H9 (cell line): ENCODE measurements around the gene BORCS6. TPM values are rescaled to one million over a fixed set of nuclear protein-coding genes. Genes with fewer than 3 reads are reported as not detected.

Experiments
- DNase-seq: peaks from one replicate; pipeline ENCODE4 v3.0.0-alpha.2; 2017
- H2AFZ ChIP-seq: one replicate; pipeline ENCODE4 v1.6.1; 2013; ENCODE audit warnings: mild to moderate bottlenecking, low read length, control low read depth, moderate library complexity
- H2AK5ac ChIP-seq: 2 replicates; pipeline ENCODE4 v1.6.1; 2013; ENCODE audit warnings: low read length, control low read depth, mixed read lengths; ENCODE audit not compliant: insufficient read length
- H2BK120ac ChIP-seq: one replicate; pipeline ENCODE4 v1.6.1; 2013; ENCODE audit warnings: low read depth, mild to moderate bottlenecking, low read length, control low read depth, inconsistent platforms; ENCODE audit not compliant: poor library complexity, severe bottlenecking
- H2BK12ac ChIP-seq: 2 replicates; pipeline ENCODE4 v1.6.1; 2013; ENCODE audit warnings: low read length, control low read depth, mixed read lengths, low read depth; ENCODE audit not compliant: insufficient read length
- H2BK15ac ChIP-seq: 2 replicates; pipeline ENCODE4 v1.6.1; 2013; ENCODE audit warnings: low read depth, low read length, control low read depth
- H2BK20ac ChIP-seq: one replicate; pipeline ENCODE4 v1.6.1; 2013; ENCODE audit warnings: low read depth, mild to moderate bottlenecking, low read length, control low read depth, inconsistent platforms; ENCODE audit not compliant: poor library complexity, severe bottlenecking
- H2BK5ac ChIP-seq: 2 replicates; pipeline ENCODE4 v1.6.1; 2013; ENCODE audit warnings: low read length, control low read depth, mixed read lengths; ENCODE audit not compliant: insufficient read length
- H3K14ac ChIP-seq: 2 replicates; pipeline ENCODE4 v1.6.1; 2013; ENCODE audit warnings: low read length, control low read depth; ENCODE audit not compliant: insufficient read depth
- H3K18ac ChIP-seq: 2 replicates; pipeline ENCODE4 v1.6.1; 2013; ENCODE audit warnings: low read depth, mild to moderate bottlenecking, mixed read lengths, low read length, control low read depth; ENCODE audit not compliant: insufficient read length
- H3K23ac ChIP-seq: 2 replicates; pipeline ENCODE4 v1.6.1; 2013; ENCODE audit warnings: low read length, control low read depth, mixed read lengths, low read depth; ENCODE audit not compliant: insufficient read length
- H3K23me2 ChIP-seq: 2 replicates; pipeline ENCODE4 v1.6.1; 2013; ENCODE audit warnings: low read depth, mild to moderate bottlenecking, mixed read lengths, low read length, control low read depth; ENCODE audit not compliant: insufficient read length, poor library complexity, severe bottlenecking
- H3K27ac ChIP-seq: 2 replicates; pipeline ENCODE4 v1.5.1; 2013; ENCODE audit warnings: low read length, control low read depth, mixed read lengths, low read depth; ENCODE audit not compliant: insufficient read length
- H3K27me3 ChIP-seq: 2 replicates; pipeline ENCODE4 v1.6.1; 2013; ENCODE audit warnings: low read length, control low read depth, inconsistent platforms; ENCODE audit not compliant: insufficient read depth
- H3K4ac ChIP-seq: 2 replicates; pipeline ENCODE4 v1.6.1; 2013; ENCODE audit warnings: low read depth, mild to moderate bottlenecking, control low read depth, inconsistent platforms, low read length, moderate library complexity
- H3K4me1 ChIP-seq: 2 replicates; pipeline ENCODE4 v1.6.1; 2013; ENCODE audit warnings: low read length, control low read depth, inconsistent platforms; ENCODE audit not compliant: insufficient read depth
- H3K4me2 ChIP-seq: 2 replicates; pipeline ENCODE4 v1.6.1; 2013; ENCODE audit warnings: low read length, control low read depth, mixed read lengths; ENCODE audit not compliant: insufficient read length, insufficient read depth
- H3K56ac ChIP-seq: 2 replicates; pipeline ENCODE4 v1.6.1; 2013; ENCODE audit warnings: low read depth, mild to moderate bottlenecking, mixed read lengths, low read length, control low read depth; ENCODE audit not compliant: insufficient read length
- H3K79me1 ChIP-seq: 2 replicates; pipeline ENCODE4 v1.6.1; 2013; ENCODE audit warnings: low read depth, mild to moderate bottlenecking, moderate library complexity, low read length, control low read depth, inconsistent platforms; ENCODE audit not compliant: insufficient read depth, poor library complexity, severe bottlenecking
- H3K79me2 ChIP-seq: 2 replicates; pipeline ENCODE4 v1.6.1; 2013; ENCODE audit warnings: low read length, control low read depth, inconsistent platforms; ENCODE audit not compliant: insufficient read depth
- H3K9ac ChIP-seq: 2 replicates; pipeline ENCODE4 v1.6.1; 2013; ENCODE audit warnings: low read length, control low read depth, mixed read lengths; ENCODE audit not compliant: insufficient read length; ENCODE audit errors: extremely low read depth
- H3K9me3 ChIP-seq: one replicate; pipeline ENCODE4 v1.6.1; 2013; ENCODE audit warnings: low read depth, low read length, inconsistent platforms; ENCODE audit not compliant: control insufficient read depth
- H3T11ph ChIP-seq: one replicate; pipeline ENCODE4 v1.6.1; 2013; ENCODE audit warnings: mild to moderate bottlenecking, low read length, control low read depth, inconsistent platforms
- H4K20me1 ChIP-seq: one replicate; pipeline ENCODE4 v1.6.1; 2013; ENCODE audit not compliant: control insufficient read depth, insufficient read length, insufficient read depth
- H4K5ac ChIP-seq: 2 replicates; pipeline ENCODE4 v1.6.1; 2013; ENCODE audit warnings: low read depth, mild to moderate bottlenecking, mixed read lengths, low read length, control low read depth; ENCODE audit not compliant: insufficient read length
- H4K8ac ChIP-seq: replicated peaks from 2 replicates; pipeline ENCODE4 v1.6.1; 2013; ENCODE audit warnings: low read length, control low read depth, mixed read lengths, low read depth; ENCODE audit not compliant: insufficient read length
- H4K91ac ChIP-seq: 2 replicates; pipeline ENCODE4 v1.6.1; 2013; ENCODE audit warnings: low read depth, mild to moderate bottlenecking, moderate library complexity, mixed read lengths, low read length, control low read depth; ENCODE audit not compliant: insufficient read length
- H3K27ac Mint-ChIP-seq, 3 experiments: 2 replicates in 2 of 3; 3 replicates in 1 of 3; pipeline ENCODE4 v1.8.0; 2020 to 2021; ENCODE audit warnings: mixed read lengths in 3 of 3, mild to moderate bottlenecking in 1 of 3, moderate library complexity in 1 of 3
- H3K27me3 Mint-ChIP-seq: 2 replicates; pipeline ENCODE4 v1.8.0; 2021; ENCODE audit warnings: low read depth, mild to moderate bottlenecking, moderate library complexity, mixed read lengths
- H3K36me3 Mint-ChIP-seq, 3 experiments: 2 replicates in 2 of 3; 3 replicates in 1 of 3; pipeline ENCODE4 v1.8.0; 2020 to 2021; ENCODE audit warnings: low read depth in 3 of 3, mixed read lengths in 3 of 3; ENCODE audit not compliant: insufficient read depth in 1 of 3
- H3K4me1 Mint-ChIP-seq, 2 experiments: 2 replicates each; pipeline ENCODE4 v1.8.0; 2020; ENCODE audit warnings: mixed read lengths in 2 of 2
- H3K4me3 Mint-ChIP-seq, 2 experiments: 2 replicates in 1 of 2; 3 replicates in 1 of 2; pipeline ENCODE4 v1.8.0; 2020 to 2021; ENCODE audit warnings: mild to moderate bottlenecking in 2 of 2, mixed read lengths in 2 of 2, moderate library complexity in 1 of 2
- H3K9me3 Mint-ChIP-seq, 2 experiments: 2 replicates in 1 of 2; 3 replicates in 1 of 2; pipeline ENCODE4 v1.8.0; 2020; ENCODE audit warnings: mild to moderate bottlenecking in 2 of 2, mixed read lengths in 2 of 2, moderate library complexity in 1 of 2
- WGBS: extraction: QIAGEN DNeasy Blood & Tissue Kit; methylation state at CpG from one replicate; pipeline ENCODE4 v1.1.7; 2013; ENCODE audit warnings: missing lambda C conversion rate, low lambda C conversion rate, mixed read lengths; ENCODE audit not compliant: insufficient read length; ENCODE audit errors: extremely low coverage; 5-methylcytosine and 5-hydroxymethylcytosine counted together
- total RNA-seq: library from RNA; stranded (reverse); gene quantifications from 2 replicates; pipeline ENCODE4 v1.2.1, GENCODE V29; 2021
- TF ChIP-seq, protein P1 (sequence below): fragments of 200-600 bp; sonication (generic); conservative IDR thresholded peaks from 3 replicates; pipeline ENCODE4 v1.8.0; 2021; ENCODE audit warnings: antibody characterized with exemption, mild to moderate bottlenecking

The BORCS6 gene
- total RNA-seq, 1 experiment from 2014 or later = 3.1 TPM

DNA sequence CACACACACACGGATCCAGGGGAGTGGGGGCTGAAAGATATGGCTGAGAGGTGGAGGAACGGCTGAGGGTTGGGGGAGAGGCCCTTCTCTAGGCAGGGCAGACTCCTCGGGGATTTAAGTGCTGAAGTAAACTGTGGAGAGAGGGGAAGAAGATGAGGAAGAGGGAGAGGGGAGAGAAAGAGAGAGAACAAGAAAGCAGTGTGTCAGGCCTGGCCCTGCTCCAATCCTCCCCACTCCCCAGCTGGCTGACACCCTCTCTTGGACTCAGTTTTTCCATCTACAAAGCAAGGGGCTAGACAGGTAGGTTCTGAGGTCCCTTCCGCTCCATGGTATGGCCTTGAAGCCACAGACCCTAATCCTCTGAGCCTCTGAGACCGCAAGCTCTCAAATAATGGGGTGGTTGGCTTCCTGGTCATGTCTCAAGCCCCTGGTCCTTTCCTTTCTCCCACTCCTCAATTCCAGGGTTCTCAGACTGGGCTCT lies 29.2 kb downstream of the BORCS6 start:
- no peak overlapping the region for H3K4me2 ChIP-seq
- Mint-ChIP-seq H3K4me3 (peak overlapping the region; percentile 81 to 86; a peak in 2 of 5 replicates), H3K27me3 (no peaks in the 10 kb centered on the region), H3K9me3 (no peaks in the 10 kb centered on the region), H3K36me3 (peaks cover 10 to 26% (median 22%) of the 10 kb centered on the region in 3 experiments), H3K27ac (no peak overlapping the region; a peak in 1 of 7 replicates), H3K4me1 (peaks cover 35 to 39% of the 10 kb centered on the region in 2 experiments)
- no peaks in the 10 kb centered on the region for H4K20me1 ChIP-seq
- no peak overlapping the region for H2BK20ac ChIP-seq
- no peak overlapping the region for H4K91ac ChIP-seq
- H2AFZ ChIP-seq = no peak overlapping the region
- no peak overlapping the region for H3T11ph ChIP-seq
- H3K23ac ChIP-seq = no peak overlapping the region
- no peak for DNase-seq
- H2BK120ac ChIP-seq = no peak overlapping the region
- no peak overlapping the region for H3K9ac ChIP-seq
- H3K56ac ChIP-seq = no peak overlapping the region
- TF ChIP-seq, protein P1, sequence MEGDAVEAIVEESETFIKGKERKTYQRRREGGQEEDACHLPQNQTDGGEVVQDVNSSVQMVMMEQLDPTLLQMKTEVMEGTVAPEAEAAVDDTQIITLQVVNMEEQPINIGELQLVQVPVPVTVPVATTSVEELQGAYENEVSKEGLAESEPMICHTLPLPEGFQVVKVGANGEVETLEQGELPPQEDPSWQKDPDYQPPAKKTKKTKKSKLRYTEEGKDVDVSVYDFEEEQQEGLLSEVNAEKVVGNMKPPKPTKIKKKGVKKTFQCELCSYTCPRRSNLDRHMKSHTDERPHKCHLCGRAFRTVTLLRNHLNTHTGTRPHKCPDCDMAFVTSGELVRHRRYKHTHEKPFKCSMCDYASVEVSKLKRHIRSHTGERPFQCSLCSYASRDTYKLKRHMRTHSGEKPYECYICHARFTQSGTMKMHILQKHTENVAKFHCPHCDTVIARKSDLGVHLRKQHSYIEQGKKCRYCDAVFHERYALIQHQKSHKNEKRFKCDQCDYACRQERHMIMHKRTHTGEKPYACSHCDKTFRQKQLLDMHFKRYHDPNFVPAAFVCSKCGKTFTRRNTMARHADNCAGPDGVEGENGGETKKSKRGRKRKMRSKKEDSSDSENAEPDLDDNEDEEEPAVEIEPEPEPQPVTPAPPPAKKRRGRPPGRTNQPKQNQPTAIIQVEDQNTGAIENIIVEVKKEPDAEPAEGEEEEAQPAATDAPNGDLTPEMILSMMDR = no peak
- no peak overlapping the region for H2BK15ac ChIP-seq
- H3K4ac ChIP-seq = no peak overlapping the region
- no peak overlapping the region for H2BK12ac ChIP-seq
- no peak overlapping the region for H4K5ac ChIP-seq
- H3K79me1 ChIP-seq = no peaks in the 10 kb centered on the region
- H3K4me1 ChIP-seq = peaks cover 3% of the 10 kb centered on the region; the same call in 1 of the 2 replicates
- no peak overlapping the region for H2BK5ac ChIP-seq
- no peak overlapping the region for H3K27ac ChIP-seq
- no peak overlapping the region for H3K14ac ChIP-seq
- H3K79me2 ChIP-seq = no peaks in the 10 kb centered on the region
- H3K18ac ChIP-seq = no peak overlapping the region
- no peaks in the 10 kb centered on the region for H3K9me3 ChIP-seq
- WGBS = no CpG with 5 or more reads among the region's 5 CpGs
- peaks cover 21% of the 10 kb centered on the region for H3K23me2 ChIP-seq
- no peak overlapping the region for H4K8ac ChIP-seq
- H2AK5ac ChIP-seq = no peak overlapping the region
- H3K27me3 ChIP-seq = no peaks in the 10 kb centered on the region
